ENCODE results near the gene KIFC1.
"Not testable (repeated sequence)": the region's sequence is repeated elsewhere in the genome, so short reads cannot be mapped to it uniquely, and the experiment has no call there.

DNA sequence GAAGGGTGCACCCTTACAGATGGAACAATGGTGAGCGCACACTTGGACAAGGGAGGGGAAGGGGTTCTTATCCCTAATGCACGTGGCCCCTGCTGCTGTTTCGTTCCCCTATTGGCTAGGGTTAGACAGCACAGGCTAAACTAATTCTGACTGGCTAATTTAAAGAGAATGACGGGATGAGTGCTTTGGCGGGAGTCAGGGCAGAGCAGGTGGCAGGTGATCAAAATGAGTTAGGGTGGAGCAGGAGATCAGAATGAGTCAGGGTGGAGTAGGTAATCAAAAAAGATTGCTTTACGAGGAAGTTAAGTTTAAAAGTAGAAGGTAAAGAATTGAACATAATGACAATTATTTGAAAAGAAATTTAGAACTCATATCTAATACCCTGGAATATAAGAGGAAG, 35.8 kb upstream of the KIFC1 start:
- TF ChIP-seq, protein P1, sequence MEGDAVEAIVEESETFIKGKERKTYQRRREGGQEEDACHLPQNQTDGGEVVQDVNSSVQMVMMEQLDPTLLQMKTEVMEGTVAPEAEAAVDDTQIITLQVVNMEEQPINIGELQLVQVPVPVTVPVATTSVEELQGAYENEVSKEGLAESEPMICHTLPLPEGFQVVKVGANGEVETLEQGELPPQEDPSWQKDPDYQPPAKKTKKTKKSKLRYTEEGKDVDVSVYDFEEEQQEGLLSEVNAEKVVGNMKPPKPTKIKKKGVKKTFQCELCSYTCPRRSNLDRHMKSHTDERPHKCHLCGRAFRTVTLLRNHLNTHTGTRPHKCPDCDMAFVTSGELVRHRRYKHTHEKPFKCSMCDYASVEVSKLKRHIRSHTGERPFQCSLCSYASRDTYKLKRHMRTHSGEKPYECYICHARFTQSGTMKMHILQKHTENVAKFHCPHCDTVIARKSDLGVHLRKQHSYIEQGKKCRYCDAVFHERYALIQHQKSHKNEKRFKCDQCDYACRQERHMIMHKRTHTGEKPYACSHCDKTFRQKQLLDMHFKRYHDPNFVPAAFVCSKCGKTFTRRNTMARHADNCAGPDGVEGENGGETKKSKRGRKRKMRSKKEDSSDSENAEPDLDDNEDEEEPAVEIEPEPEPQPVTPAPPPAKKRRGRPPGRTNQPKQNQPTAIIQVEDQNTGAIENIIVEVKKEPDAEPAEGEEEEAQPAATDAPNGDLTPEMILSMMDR (IDR thresholded peaks at IDR 0.05), result not testable (repeated sequence)
- TF ChIP-seq POLR2AphosphoS5 (IDR thresholded peaks at IDR 0.05; ENCODE audit: insufficient read depth in 1 of 2, low read depth in 1 of 2); POLR2A (IDR thresholded peaks at IDR 0.05): not testable (repeated sequence)
